Spleen (tissue), 7 donors: ENCODE measurements around the gene ACTN4.

ENCODE experiments used
- CTCF ChIP-seq, 11 experiments: fragments of 200-600 bp in 7 of 11; fragments of 450-650 bp in 4 of 11; sonication (generic) in 4 of 11; IDR thresholded peaks in 8 of 11; conservative IDR thresholded peaks in 3 of 11; 1 replicate in 7 of 11; 2 replicates in 4 of 11; pipeline versions ENCODE4 v1.4.0 to v1.8.0; 2016 to 2021; ENCODE audit warnings: antibody characterized with exemption in 11 of 11, inconsistent platforms in 4 of 11, mild to moderate bottlenecking in 1 of 11
- POLR2A ChIP-seq, 3 donors: fragments of 450-650 bp; IDR thresholded peaks; one replicate each; pipeline ENCODE4 v1.5.1; 2017; ENCODE audit warnings: antibody characterized with exemption in 3 of 3, mild to moderate bottlenecking in 1 of 3
- POLR2AphosphoS5 ChIP-seq, 3 donors: sonication (generic); formaldehyde crosslinking; IDR thresholded peaks; one replicate each; pipeline ENCODE4 v1.5.1; 2017; ENCODE audit warnings: antibody characterized with exemption in 3 of 3
- donor health status: DM: no; HTN: no; CAD: no; lungs with moderate emphysema.
- donor health status: DM: no; HTN: no; CAD: no.
- donor health status: DM: no; HTN: no; CAD: no.

- peak in 1 of 11 experiments; percentile 14 for TF ChIP-seq CTCF (IDR thresholded peaks at IDR 0.05 in 8 of 11, conservative IDR thresholded peaks at IDR 0.05 in 3 of 11)
- TF ChIP-seq POLR2AphosphoS5 (IDR thresholded peaks at IDR 0.05) = peak; percentile 99
- TF ChIP-seq POLR2A (IDR thresholded peaks at IDR 0.05) = peak; percentile 63 to 94 (median 93)
Observed at GRCh38 chr19:38647368-38647965, at the start of gene ACTN4.
